K562 (cell line): ENCODE measurements around the gene DGCR2. TPM values are rescaled to one million over a fixed set of nuclear protein-coding genes. Genes with fewer than 3 reads are reported as not detected.

Experiments
- ATAC-seq: fragments of 200-7000 bp; cut with Tn5 transposase; 3 replicates; pipeline ENCODE4 v1.9.1; 2020; ENCODE audit warnings: moderate library complexity
- BruUV-seq: library from RNA; stranded (reverse); fragments of 400-500 nt; replicated peaks from 2 replicates; lab custom pipeline; 2021; lab: Mats Ljungman, UMichigan
- CTCF ChIA-PET: fragments of 300-600 bp; formaldehyde crosslinking; extraction: SDS; loops from one replicate; lab custom pipeline; 2021; ENCODE audit warnings: low intra/inter-chr PET ratio; lab: Yijun Ruan, JAX
- POLR2A ChIA-PET: fragments of 300-600, 350-650 bp; sonication (Branson Sonifier 250); formaldehyde crosslinking; extraction: SDS; loops from one replicate; lab custom pipeline; 2021; ENCODE audit warnings: antibody characterized with exemption, inconsistent platforms; lab: Yijun Ruan, JAX
- DNase-seq, 4 experiments: peaks; one replicate each; pipeline versions ENCODE4 v3.0.0 to v3.0.0-alpha.2; 2011 to 2018; ENCODE audit warnings: low spot score in 3 of 4, mixed read lengths in 3 of 4; ENCODE audit errors: extremely low read depth in 1 of 4
- FAIRE-seq: peaks from 2 replicates; lab custom pipeline; 2011; peaks lifted over from hg19 to GRCh38; lab: Jason Lieb, UNC
- H2AFZ ChIP-seq: 2 replicates; pipeline ENCODE4 v1.6.0; 2011; ENCODE audit warnings: low read depth, low read length, control low read depth, inconsistent platforms
- H3K27ac ChIP-seq: fragments of 200-600 bp; 3 replicates; pipeline ENCODE4 v1.8.0; 2011; ENCODE audit warnings: low read depth, mild to moderate bottlenecking, control low read depth, inconsistent platforms, low read length, moderate library complexity, mixed read lengths; ENCODE audit errors: extremely low read depth
- H3K27me3 ChIP-seq, 2 experiments: fragments of 300-600 bp in 1 of 2; 2 replicates in 1 of 2; 3 replicates in 1 of 2; pipeline versions ENCODE4 v1.6.0 to v1.8.0; 2011; ENCODE audit warnings: inconsistent platforms in 2 of 2, low read length in 2 of 2, mild to moderate bottlenecking in 1 of 2, mixed read lengths in 1 of 2, moderate library complexity in 1 of 2; ENCODE audit not compliant: control insufficient read depth in 2 of 2, insufficient read depth in 2 of 2
- H3K36me3 ChIP-seq: fragments of 300-600 bp; 3 replicates; pipeline ENCODE4 v1.8.0; 2011; ENCODE audit warnings: mild to moderate bottlenecking, low read length, inconsistent platforms; ENCODE audit not compliant: control insufficient read depth, insufficient read depth
- H3K4me1 ChIP-seq, 2 experiments: fragments of 200-600 bp in 1 of 2; replicated peaks in 1 of 2; 2 replicates in 1 of 2; 3 replicates in 1 of 2; pipeline versions ENCODE4 v1.5.1 to v1.8.0; 2011; ENCODE audit warnings: inconsistent platforms in 2 of 2, low read length in 2 of 2, mild to moderate bottlenecking in 1 of 2, mixed read lengths in 1 of 2, moderate library complexity in 1 of 2; ENCODE audit not compliant: control insufficient read depth in 2 of 2, insufficient read depth in 2 of 2
- H3K4me2 ChIP-seq: 2 replicates; pipeline ENCODE4 v1.6.1; 2011; ENCODE audit warnings: low read length, control low read depth, inconsistent platforms, mixed read lengths; ENCODE audit not compliant: insufficient read depth
- H3K4me3 ChIP-seq: fragments of 200-600 bp; sonication (generic), shearing (Covaris generic); 2 replicates; pipeline ENCODE4 v1.5.1; 2016; ENCODE audit warnings: control low read depth, inconsistent platforms
- H3K79me2 ChIP-seq: fragments of 200-600 bp; 3 replicates; pipeline ENCODE4 v1.8.0; 2011; ENCODE audit warnings: low read length, inconsistent platforms; ENCODE audit not compliant: control insufficient read depth, insufficient read depth
- H3K9ac ChIP-seq, 2 experiments: 2 replicates each; pipeline versions ENCODE4 v1.6.0 to v1.6.1; 2011; ENCODE audit warnings: low read depth in 2 of 2, low read length in 2 of 2, control low read depth in 1 of 2, inconsistent platforms in 1 of 2, mild to moderate bottlenecking in 1 of 2, mixed read lengths in 1 of 2; ENCODE audit not compliant: insufficient read depth in 1 of 2
- H3K9me1 ChIP-seq: one replicate; pipeline ENCODE4 v1.6.0; 2011; ENCODE audit warnings: inconsistent platforms, mild to moderate bottlenecking, low read length, moderate library complexity; ENCODE audit not compliant: control insufficient read depth, insufficient read depth
- H3K9me3 ChIP-seq: replicated peaks from 2 replicates; pipeline ENCODE4 v1.5.1; 2011; ENCODE audit warnings: low read depth, low read length, inconsistent platforms; ENCODE audit not compliant: control insufficient read depth, insufficient read depth
- H4K20me1 ChIP-seq: replicated peaks from 2 replicates; pipeline ENCODE4 v1.6.1; 2011; ENCODE audit warnings: low read length, inconsistent platforms, mixed read lengths; ENCODE audit not compliant: control insufficient read depth, insufficient read depth
- ARID2 ChIP-seq: fragments of 450-650 bp; IDR thresholded peaks from 2 replicates; pipeline ENCODE4 v1.6.1; 2017; ENCODE audit warnings: antibody characterized with exemption, mild to moderate bottlenecking
- JUNB ChIP-seq: fragments of 450-650 bp; formaldehyde crosslinking; conservative IDR thresholded peaks from 2 replicates; pipeline ENCODE4 v1.4.0; 2020; ENCODE audit warnings: mild to moderate bottlenecking
- KDM5B ChIP-seq: fragments of 200-600 bp; sonication (generic); IDR thresholded peaks from 2 replicates; pipeline ENCODE4 v1.6.1; 2012; ENCODE audit warnings: low read depth, mild to moderate bottlenecking, moderate library complexity, low read length, control low read depth, inconsistent platforms; ENCODE audit not compliant: insufficient replicate concordance
- POLR2G ChIP-seq: fragments of 200-400 bp; formaldehyde crosslinking; IDR thresholded peaks from 2 replicates; pipeline ENCODE4 v1.6.1; 2017; ENCODE audit warnings: low read depth, mild to moderate bottlenecking, antibody characterized with exemption, low read length, moderate library complexity
- RBFOX2 ChIP-seq: fragments of 200-400 bp; formaldehyde crosslinking; IDR thresholded peaks from 2 replicates; pipeline ENCODE4 v1.6.1; 2017; ENCODE audit warnings: low read depth, mild to moderate bottlenecking, low read length, moderate library complexity
- ZFP91 ChIP-seq: sonication (generic); formaldehyde crosslinking; IDR thresholded peaks from 2 replicates; pipeline ENCODE4 v1.8.0; 2022; ENCODE audit warnings: mild to moderate bottlenecking, missing genetic modification reagents
- ZNF408 ChIP-seq: fragments of 250-450 bp; sonication (Bioruptor Pico); IDR thresholded peaks from 2 replicates; pipeline ENCODE4 v1.4.0; 2020; ENCODE audit warnings: low read depth, mild to moderate bottlenecking, moderate library complexity
- WGBS: fragments of 100-300 bp; shearing (Covaris generic); methylation state at CpG from one replicate; pipeline ENCODE4 v1.1.6; 2016; ENCODE audit warnings: low coverage, mixed read lengths; ENCODE audit not compliant: insufficient coverage; ENCODE audit errors: missing lambda C conversion rate; 5-methylcytosine and 5-hydroxymethylcytosine counted together
- in situ Hi-C: fragments of 300-500 bp; cut with MboI; formaldehyde crosslinking; loops from 4 replicates; pipeline ENCODE4 v1.15.0; 2018; ENCODE audit warnings: inconsistent platforms, mixed read lengths
- intact Hi-C: fragments of 100-400 bp; cut with micrococcal nuclease; formaldehyde crosslinking; loops from 2 replicates; pipeline ENCODE4 v1.14.2; 2022
- polyA plus RNA-seq, 8 experiments: library from polyadenylated mRNA; depleted of rRNA in 4 of 8; stranded (reverse) in 5 of 8; unstranded in 3 of 8; fragments of >200 nt; fragmentation: Nextera tagmentation in 2 of 8; fragmentation: Illumina TruSeq in 1 of 8; extraction: Ambion mirVana in 2 of 8; extraction: Trizol in 1 of 8; gene quantifications; 2 replicates each; pipeline versions ENCODE4 v1.2.1 to v1.2.3, GENCODE V29; 2011 to 2014; ENCODE audit warnings: inconsistent platforms in 1 of 8, missing spikeins in 1 of 8
- total RNA-seq, 7 experiments: library from RNA; depleted of rRNA in 6 of 7; stranded (reverse); fragments of >200 nt in 6 of 7; fragmentation: Illumina TruSeq in 2 of 7; extraction: Trizol in 2 of 7; gene quantifications; 2 replicates each; pipeline versions ENCODE4 v1.2.1 to v1.2.3, GENCODE V29; 2011 to 2021; ENCODE audit warnings: low replicate concordance in 1 of 7
- TF ChIP-seq, protein P1 (sequence below): fragments of 250-450 bp; sonication (Bioruptor Pico); IDR thresholded peaks from 2 replicates; pipeline ENCODE4 v1.8.0; 2022; ENCODE audit warnings: inconsistent platforms

Gene DGCR2
- total and polyA plus RNA-seq, 9 of the 15 experiments (the other 6 are each of a cell fraction or from before 2014, with no cell fraction given) = 0.69 to 101 (median 56.4) TPM

GRCh38 chr22:19137384-19138216 lies 15.4 kb upstream of the DGCR2 start:
- no peaks in the 10 kb centered on the region for H3K9me3 ChIP-seq
- H3K36me3 ChIP-seq = peaks cover 95% of the 10 kb centered on the region
- H3K9me1 ChIP-seq = peaks cover 13% of the 10 kb centered on the region
- ATAC-seq (no peak), FAIRE-seq (no peak), DNase-seq (no peak)
- H3K27ac ChIP-seq = no peak overlapping the region
- intact Hi-C loops (loop anchor here (10.0 kb wide), 1 partner anchor 63 kb away; no protein-coding TSS in a partner anchor), in situ Hi-C loops (no loop called here)
- no peak overlapping the region for H3K4me3 ChIP-seq
- no peaks in the 10 kb centered on the region for H3K79me2 ChIP-seq
- ChIA-PET POLR2A (interaction anchor here (1.0 to 1.1 kb wide), 2 partner anchors 12 to 22 kb away, joined by 3 to 4 read pairs; no protein-coding TSS in a partner anchor), CTCF (no interaction called here)
- peaks cover 7% of the 10 kb centered on the region; the same call in 1 of the 2 replicates for H4K20me1 ChIP-seq
- H3K9ac ChIP-seq = peak overlapping the region in 1 of 2 experiments; percentile 43; a peak in 2 of 4 replicates
- BruUV-seq = no TSS peak
- no peaks in the 10 kb centered on the region for H3K27me3 ChIP-seq
- no peak overlapping the region for H3K4me2 ChIP-seq
- peaks cover 0 to 32% of the 10 kb centered on the region in 2 experiments; a peak in 1 of 5 replicates for H3K4me1 ChIP-seq
- WGBS = 85% methylated on average over 11 of the region's 11 CpGs
- no peak overlapping the region for H2AFZ ChIP-seq
- TF ChIP-seq, protein P1, sequence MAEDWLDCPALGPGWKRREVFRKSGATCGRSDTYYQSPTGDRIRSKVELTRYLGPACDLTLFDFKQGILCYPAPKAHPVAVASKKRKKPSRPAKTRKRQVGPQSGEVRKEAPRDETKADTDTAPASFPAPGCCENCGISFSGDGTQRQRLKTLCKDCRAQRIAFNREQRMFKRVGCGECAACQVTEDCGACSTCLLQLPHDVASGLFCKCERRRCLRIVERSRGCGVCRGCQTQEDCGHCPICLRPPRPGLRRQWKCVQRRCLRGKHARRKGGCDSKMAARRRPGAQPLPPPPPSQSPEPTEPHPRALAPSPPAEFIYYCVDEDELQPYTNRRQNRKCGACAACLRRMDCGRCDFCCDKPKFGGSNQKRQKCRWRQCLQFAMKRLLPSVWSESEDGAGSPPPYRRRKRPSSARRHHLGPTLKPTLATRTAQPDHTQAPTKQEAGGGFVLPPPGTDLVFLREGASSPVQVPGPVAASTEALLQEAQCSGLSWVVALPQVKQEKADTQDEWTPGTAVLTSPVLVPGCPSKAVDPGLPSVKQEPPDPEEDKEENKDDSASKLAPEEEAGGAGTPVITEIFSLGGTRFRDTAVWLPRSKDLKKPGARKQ = no peak
- TF ChIP-seq ARID2 = no peak
- TF ChIP-seq ZFP91 (CRISPR knock-in tag) = peak; percentile 75; the same call in 1 of the 2 replicates
- TF ChIP-seq KDM5B = peak; percentile 7
- TF ChIP-seq POLR2G = peak; percentile 48; the same call in 1 of the 2 replicates
- TF ChIP-seq RBFOX2 = peak; percentile 35; the same call in 1 of the 2 replicates
- TF ChIP-seq JUNB = 0 out of 2 replicates have a peak, but pooled peaks have one; percentile 28
- TF ChIP-seq ZNF408 (CRISPR knock-in tag) = peak; percentile 47; the same call in 1 of the 2 replicates
